Activated CD4-positive, alpha-beta T cell treated with anti-CD3 and anti-CD28 coated beads for 36 hours (primary cell): ENCODE data around the gene SPART. TPM values are rescaled to one million over a fixed set of nuclear protein-coding genes. Genes with fewer than 3 reads are reported as not detected.

Experiments used
- ATAC-seq: fragments of 200-7000 bp; cut with Tn5 transposase; one replicate; pipeline ENCODE4 v1.10.0; 2021; ENCODE audit warnings: mild to moderate bottlenecking, moderate library complexity
- CTCF ChIA-PET: fragments of 350-600 bp; sonication (Branson Sonifier 250); formaldehyde crosslinking; loops from one replicate; lab custom pipeline; 2021; ENCODE audit warnings: antibody characterized with exemption; lab: Charles Lee
- POLR2A ChIA-PET: fragments of 350-600 bp; sonication (Branson Sonifier 250); formaldehyde crosslinking; loops from one replicate; lab custom pipeline; 2021; ENCODE audit warnings: antibody characterized with exemption, inconsistent platforms; lab: Charles Lee
- DNase-seq: peaks from one replicate; pipeline ENCODE4 v3.0.0-alpha.2; 2020
- H3K27ac Mint-ChIP-seq: one replicate; pipeline ENCODE4 v1.8.0; 2021; ENCODE audit warnings: mixed read lengths
- H3K27me3 Mint-ChIP-seq: one replicate; pipeline ENCODE4 v1.8.0; 2021; ENCODE audit warnings: mixed read lengths
- H3K36me3 Mint-ChIP-seq: one replicate; pipeline ENCODE4 v1.8.0; 2021; ENCODE audit warnings: low read depth, mixed read lengths
- H3K4me1 Mint-ChIP-seq: one replicate; pipeline ENCODE4 v1.8.0; 2021; ENCODE audit warnings: mixed read lengths
- H3K4me3 Mint-ChIP-seq: one replicate; pipeline ENCODE4 v1.8.0; 2021; ENCODE audit warnings: mild to moderate bottlenecking, moderate library complexity, mixed read lengths
- H3K9me3 Mint-ChIP-seq: one replicate; pipeline ENCODE4 v1.8.0; 2021; ENCODE audit warnings: low read depth, mixed read lengths
- intact Hi-C, 2 experiments: fragments of 100-400 bp; cut with DNase I in 1 of 2; cut with micrococcal nuclease in 1 of 2; formaldehyde crosslinking; loops; one replicate each; pipeline versions ENCODE4 v1.14.2 to v1.15.1; 2022 to 2024; cut with DNase I, micrococcal nuclease
- total RNA-seq, 2 experiments: library from RNA; stranded (reverse); gene quantifications; one replicate each; pipeline ENCODE4 v1.2.3, GENCODE V29; 2021

Gene SPART
- total RNA-seq, 2 experiments from 2014 or later: 30.2 to 40.4 TPM

GRCh38 chr13:36363366-36363863, 17.2 kb upstream of the SPART start:
- H3K27me3 Mint-ChIP-seq: peaks cover 5% of the 10 kb centered on the region
- intact Hi-C loops: no loop called here
- H3K36me3 Mint-ChIP-seq: no peaks in the 10 kb centered on the region
- no peaks in the 10 kb centered on the region for H3K9me3 Mint-ChIP-seq
- ChIA-PET CTCF (no interaction called here), POLR2A (no interaction called here)
- H3K4me3 Mint-ChIP-seq: no peak overlapping the region
- DNase-seq: no peak
- no peak overlapping the region for H3K27ac Mint-ChIP-seq
- ATAC-seq: no peak
- H3K4me1 Mint-ChIP-seq: no peaks in the 10 kb centered on the region

- Mint-ChIP-seq H3K27me3 (peaks cover 5% of the 10 kb centered on the region), H3K27ac (no peak overlapping the region), H3K4me1 (no peaks in the 10 kb centered on the region), H3K4me3 (no peak overlapping the region), H3K9me3 (no peaks in the 10 kb centered on the region), H3K36me3 (no peaks in the 10 kb centered on the region)
- intact Hi-C loops: no loop called here
- DNase-seq (no peak), ATAC-seq (no peak)
- CTCF ChIA-PET: no interaction called here
- POLR2A ChIA-PET: no interaction called here
These were observed 16.7 kb upstream of the SPART start for GRCh38 chr13:36362914-36363313.

GRCh38 chr13:36362251-36362650, 16.1 kb upstream of the SPART start:
- intact Hi-C loops: no loop called here
- H3K27me3 Mint-ChIP-seq: peaks cover 7% of the 10 kb centered on the region
- no peaks in the 10 kb centered on the region for H3K9me3 Mint-ChIP-seq
- H3K4me1 Mint-ChIP-seq: no peaks in the 10 kb centered on the region
- ChIA-PET CTCF (no interaction called here), POLR2A (no interaction called here)
- H3K36me3 Mint-ChIP-seq: no peaks in the 10 kb centered on the region
- H3K4me3 Mint-ChIP-seq: no peak overlapping the region
- ATAC-seq: peak; percentile 70
- no peak for DNase-seq
- H3K27ac Mint-ChIP-seq: no peak overlapping the region

GRCh38 chr13:36360903-36361302, 14.7 kb upstream of the SPART start:
- no peaks in the 10 kb centered on the region for H3K4me1 Mint-ChIP-seq
- H3K4me3 Mint-ChIP-seq: no peak overlapping the region
- ChIA-PET CTCF (no interaction called here), POLR2A (no interaction called here)
- DNase-seq (no peak), ATAC-seq (no peak)
- intact Hi-C loops: no loop called here
- H3K27me3 Mint-ChIP-seq: peaks cover 9% of the 10 kb centered on the region
- no peaks in the 10 kb centered on the region for H3K9me3 Mint-ChIP-seq
- no peaks in the 10 kb centered on the region for H3K36me3 Mint-ChIP-seq
- H3K27ac Mint-ChIP-seq: no peak overlapping the region

- no peak for DNase-seq
- H3K4me3 Mint-ChIP-seq: no peak overlapping the region
- no peaks in the 10 kb centered on the region for H3K36me3 Mint-ChIP-seq
- intact Hi-C loops: no loop called here
- H3K4me1 Mint-ChIP-seq: no peaks in the 10 kb centered on the region
- no peak overlapping the region for H3K27ac Mint-ChIP-seq
- H3K27me3 Mint-ChIP-seq: peaks cover 9% of the 10 kb centered on the region
- ChIA-PET CTCF (no interaction called here), POLR2A (no interaction called here)
- no peaks in the 10 kb centered on the region for H3K9me3 Mint-ChIP-seq
- ATAC-seq: no peak
These were observed 13.2 kb upstream of the SPART start for GRCh38 chr13:36359301-36359950.

- DNase-seq (no peak), ATAC-seq (no peak)
- H3K4me1 Mint-ChIP-seq: no peaks in the 10 kb centered on the region
- H3K27ac Mint-ChIP-seq: no peak overlapping the region
- H3K27me3 Mint-ChIP-seq: peaks cover 7% of the 10 kb centered on the region
- POLR2A ChIA-PET: no interaction called here
- no peak overlapping the region for H3K4me3 Mint-ChIP-seq
- no peaks in the 10 kb centered on the region for H3K36me3 Mint-ChIP-seq
- intact Hi-C loops: no loop called here
- CTCF ChIA-PET: interaction anchor here (0.9 to 1.3 kb wide), 2 partner anchors 8 to 83 kb away, joined by 3 to 8 read pairs; no protein-coding TSS in a partner anchor
- H3K9me3 Mint-ChIP-seq: no peaks in the 10 kb centered on the region
These were observed 12.1 kb upstream of the SPART start for GRCh38 chr13:36358175-36358718.

- no peaks in the 10 kb centered on the region for H3K9me3 Mint-ChIP-seq
- ChIA-PET CTCF (interaction anchor here (0.9 to 1.3 kb wide), 2 partner anchors 8 to 82 kb away, joined by 3 to 8 read pairs; no protein-coding TSS in a partner anchor), POLR2A (no interaction called here)
- H3K27me3 Mint-ChIP-seq: peaks cover 7% of the 10 kb centered on the region
- ATAC-seq: no peak
- no peak overlapping the region for H3K4me3 Mint-ChIP-seq
- intact Hi-C loops: no loop called here
- no peak for DNase-seq
- no peak overlapping the region for H3K27ac Mint-ChIP-seq
- H3K36me3 Mint-ChIP-seq: no peaks in the 10 kb centered on the region
- no peaks in the 10 kb centered on the region for H3K4me1 Mint-ChIP-seq
These were observed 11.5 kb upstream of the SPART start for GRCh38 chr13:36357692-36358091.

GRCh38 chr13:36357231-36357630, 11.0 kb upstream of the SPART start:
- Mint-ChIP-seq H3K27ac (no peak overlapping the region), H3K9me3 (no peaks in the 10 kb centered on the region), H3K36me3 (no peaks in the 10 kb centered on the region), H3K4me3 (no peak overlapping the region), H3K4me1 (no peaks in the 10 kb centered on the region), H3K27me3 (peaks cover 5% of the 10 kb centered on the region)
- intact Hi-C loops: no loop called here
- DNase-seq: no peak
- no peak for ATAC-seq
- ChIA-PET POLR2A (no interaction called here), CTCF (no interaction called here)

GRCh38 chr13:36356058-36356457, 9.9 kb upstream of the SPART start:
- Mint-ChIP-seq H3K27me3 (peaks cover 5% of the 10 kb centered on the region), H3K9me3 (no peaks in the 10 kb centered on the region), H3K36me3 (no peaks in the 10 kb centered on the region), H3K4me3 (no peak overlapping the region), H3K4me1 (no peaks in the 10 kb centered on the region), H3K27ac (no peak overlapping the region)
- ChIA-PET CTCF (interaction anchor here (1.0 kb wide), 1 partner anchor 378 kb away, joined by 4 read pairs; no protein-coding TSS in a partner anchor), POLR2A (no interaction called here)
- ATAC-seq (no peak), DNase-seq (no peak)
- intact Hi-C loops: no loop called here

GRCh38 chr13:36355632-36356031, 9.4 kb upstream of the SPART start:
- Mint-ChIP-seq H3K27me3 (peaks cover 5% of the 10 kb centered on the region), H3K27ac (no peak overlapping the region), H3K36me3 (no peaks in the 10 kb centered on the region), H3K4me3 (no peak overlapping the region), H3K9me3 (no peaks in the 10 kb centered on the region), H3K4me1 (no peaks in the 10 kb centered on the region)
- POLR2A ChIA-PET: no interaction called here
- CTCF ChIA-PET: interaction anchor here (1.0 kb wide), 1 partner anchor 378 kb away, joined by 4 read pairs; no protein-coding TSS in a partner anchor
- ATAC-seq: no peak
- intact Hi-C loops: no loop called here
- no peak for DNase-seq

- intact Hi-C loops: no loop called here
- H3K4me3 Mint-ChIP-seq: no peak overlapping the region
- no peak for DNase-seq
- no peak overlapping the region for H3K27ac Mint-ChIP-seq
- CTCF ChIA-PET: interaction anchor here (1.0 kb wide), 1 partner anchor 377 kb away, joined by 4 read pairs; no protein-coding TSS in a partner anchor
- no peaks in the 10 kb centered on the region for H3K9me3 Mint-ChIP-seq
- POLR2A ChIA-PET: no interaction called here
- H3K27me3 Mint-ChIP-seq: peaks cover 3% of the 10 kb centered on the region
- no peaks in the 10 kb centered on the region for H3K4me1 Mint-ChIP-seq
- no peaks in the 10 kb centered on the region for H3K36me3 Mint-ChIP-seq
- ATAC-seq: no peak
These were observed 8.8 kb upstream of the SPART start for GRCh38 chr13:36354842-36355623.
